HEK293 (cell line): ENCODE data around the gene FBXL15.

Experiments
- EGR2 ChIP-seq: fragments of 450-650 bp; formaldehyde crosslinking; IDR thresholded peaks from 2 replicates; pipeline ENCODE4 v1.5.1; 2016; ENCODE audit warnings: low read depth, missing biosample characterization, missing genetic modification characterization
- GLIS1 ChIP-seq: fragments of 450-650 bp; formaldehyde crosslinking; IDR thresholded peaks from 2 replicates; pipeline ENCODE4 v1.5.1; 2016; ENCODE audit warnings: missing biosample characterization, missing genetic modification characterization
- IKZF3 ChIP-seq: fragments of 450-650 bp; IDR thresholded peaks from 2 replicates; pipeline ENCODE4 v1.5.0; 2018; ENCODE audit warnings: missing biosample characterization, mild to moderate bottlenecking, missing genetic modification characterization, moderate library complexity
- INSM2 ChIP-seq: fragments of 450-650 bp; formaldehyde crosslinking; IDR thresholded peaks from 2 replicates; pipeline ENCODE4 v1.5.1; 2016; ENCODE audit warnings: missing biosample characterization, missing genetic modification characterization
- KLF1 ChIP-seq: fragments of 450-650 bp; formaldehyde crosslinking; IDR thresholded peaks from 2 replicates; pipeline ENCODE4 v1.5.1; 2016; ENCODE audit warnings: missing biosample characterization, missing genetic modification characterization
- OSR2 ChIP-seq: fragments of 450-650 bp; formaldehyde crosslinking; IDR thresholded peaks from 2 replicates; pipeline ENCODE4 v1.5.1; 2016; ENCODE audit warnings: missing biosample characterization, missing genetic modification characterization
- PATZ1 ChIP-seq: fragments of 450-650 bp; formaldehyde crosslinking; IDR thresholded peaks from 2 replicates; pipeline ENCODE4 v1.5.1; 2016; ENCODE audit warnings: missing biosample characterization, missing genetic modification characterization
- REST ChIP-seq: fragments of 450-650 bp; formaldehyde crosslinking; IDR thresholded peaks from 2 replicates; pipeline ENCODE4 v1.5.1; 2016; ENCODE audit warnings: missing biosample characterization, missing genetic modification characterization
- SALL2 ChIP-seq: fragments of 450-650 bp; formaldehyde crosslinking; IDR thresholded peaks from 2 replicates; pipeline ENCODE4 v1.5.0; 2017; ENCODE audit warnings: missing biosample characterization, mild to moderate bottlenecking, missing genetic modification characterization, borderline replicate concordance
- SP7 ChIP-seq: fragments of 450-650 bp; formaldehyde crosslinking; IDR thresholded peaks from 2 replicates; pipeline ENCODE4 v1.5.1; 2016; ENCODE audit warnings: missing biosample characterization, missing genetic modification characterization
- YY2 ChIP-seq: fragments of 450-650 bp; formaldehyde crosslinking; IDR thresholded peaks from 2 replicates; pipeline ENCODE4 v1.5.1; 2016; ENCODE audit warnings: missing biosample characterization, missing genetic modification characterization
- ZBTB17 ChIP-seq: fragments of 450-650 bp; formaldehyde crosslinking; IDR thresholded peaks from 2 replicates; pipeline ENCODE4 v1.5.1; 2016; ENCODE audit warnings: missing biosample characterization, missing genetic modification characterization
- ZBTB21 ChIP-seq: fragments of 450-650 bp; formaldehyde crosslinking; IDR thresholded peaks from 2 replicates; pipeline ENCODE4 v1.5.1; 2017; ENCODE audit warnings: missing biosample characterization, missing genetic modification characterization
- ZFP69B ChIP-seq: fragments of 450-650 bp; formaldehyde crosslinking; IDR thresholded peaks from 2 replicates; pipeline ENCODE4 v1.5.1; 2016; ENCODE audit warnings: missing biosample characterization, missing genetic modification characterization
- ZNF19 ChIP-seq: fragments of 450-650 bp; formaldehyde crosslinking; IDR thresholded peaks from 2 replicates; pipeline ENCODE4; 2016; ENCODE audit warnings: missing biosample characterization, missing genetic modification characterization, low read depth
- ZNF223 ChIP-seq: fragments of 450-650 bp; formaldehyde crosslinking; IDR thresholded peaks from 2 replicates; pipeline ENCODE4 v1.5.1; 2016; ENCODE audit warnings: missing biosample characterization, missing genetic modification characterization
- ZNF311 ChIP-seq: fragments of 450-650 bp; formaldehyde crosslinking; IDR thresholded peaks from 2 replicates; pipeline ENCODE4 v1.5.1; 2017; ENCODE audit warnings: missing biosample characterization, missing genetic modification characterization, borderline replicate concordance
- ZNF324 ChIP-seq: fragments of 450-650 bp; formaldehyde crosslinking; IDR thresholded peaks from 2 replicates; pipeline ENCODE4 v1.5.1; 2016; ENCODE audit warnings: missing biosample characterization, missing genetic modification characterization
- ZNF335 ChIP-seq: fragments of 450-650 bp; formaldehyde crosslinking; conservative IDR thresholded peaks from 2 replicates; pipeline ENCODE4 v1.5.1; 2016; ENCODE audit warnings: missing biosample characterization, missing genetic modification characterization
- ZNF366 ChIP-seq: fragments of 450-650 bp; formaldehyde crosslinking; conservative IDR thresholded peaks from 2 replicates; pipeline ENCODE4 v1.5.1; 2016; ENCODE audit warnings: missing biosample characterization, missing genetic modification characterization
- ZNF529 ChIP-seq: fragments of 450-650 bp; formaldehyde crosslinking; IDR thresholded peaks from 2 replicates; pipeline ENCODE4 v1.5.1; 2017; ENCODE audit warnings: missing genetic modification characterization, missing biosample characterization; ENCODE audit not compliant: insufficient replicate concordance
- ZNF558 ChIP-seq: fragments of 450-650 bp; formaldehyde crosslinking; IDR thresholded peaks from 2 replicates; pipeline ENCODE4 v1.5.1; 2016; ENCODE audit warnings: missing biosample characterization, missing genetic modification characterization
- ZNF623 ChIP-seq: fragments of 450-650 bp; formaldehyde crosslinking; IDR thresholded peaks from 2 replicates; pipeline ENCODE4 v1.5.1; 2016; ENCODE audit warnings: missing biosample characterization, missing genetic modification characterization
- ZNF629 ChIP-seq: fragments of 450-650 bp; formaldehyde crosslinking; IDR thresholded peaks from 2 replicates; pipeline ENCODE4 v1.5.1; 2017; ENCODE audit warnings: missing biosample characterization, missing genetic modification characterization
- ZNF660 ChIP-seq: fragments of 450-650 bp; IDR thresholded peaks from 2 replicates; pipeline ENCODE4 v1.5.1; 2018; ENCODE audit warnings: missing biosample characterization, mild to moderate bottlenecking, missing genetic modification characterization
- ZNF677 ChIP-seq: fragments of 450-650 bp; IDR thresholded peaks from 2 replicates; pipeline ENCODE4 v1.5.0; 2018; ENCODE audit warnings: missing biosample characterization, mild to moderate bottlenecking, missing genetic modification characterization, moderate library complexity
- ZNF843 ChIP-seq: fragments of 450-650 bp; formaldehyde crosslinking; IDR thresholded peaks from 2 replicates; pipeline ENCODE4 v1.5.1; 2016; ENCODE audit warnings: missing biosample characterization, missing genetic modification characterization
- TF ChIP-seq, protein P1 (sequence below): fragments of 450-650 bp; formaldehyde crosslinking; IDR thresholded peaks from 2 replicates; pipeline ENCODE4 v1.5.1; 2016; ENCODE audit warnings: missing biosample characterization, missing genetic modification characterization
- TF ChIP-seq, protein P2 (sequence below): fragments of 450-650 bp; formaldehyde crosslinking; IDR thresholded peaks from 2 replicates; pipeline ENCODE4 v1.5.1; 2016; ENCODE audit warnings: missing biosample characterization, missing genetic modification characterization

Gene FBXL15

DNA sequence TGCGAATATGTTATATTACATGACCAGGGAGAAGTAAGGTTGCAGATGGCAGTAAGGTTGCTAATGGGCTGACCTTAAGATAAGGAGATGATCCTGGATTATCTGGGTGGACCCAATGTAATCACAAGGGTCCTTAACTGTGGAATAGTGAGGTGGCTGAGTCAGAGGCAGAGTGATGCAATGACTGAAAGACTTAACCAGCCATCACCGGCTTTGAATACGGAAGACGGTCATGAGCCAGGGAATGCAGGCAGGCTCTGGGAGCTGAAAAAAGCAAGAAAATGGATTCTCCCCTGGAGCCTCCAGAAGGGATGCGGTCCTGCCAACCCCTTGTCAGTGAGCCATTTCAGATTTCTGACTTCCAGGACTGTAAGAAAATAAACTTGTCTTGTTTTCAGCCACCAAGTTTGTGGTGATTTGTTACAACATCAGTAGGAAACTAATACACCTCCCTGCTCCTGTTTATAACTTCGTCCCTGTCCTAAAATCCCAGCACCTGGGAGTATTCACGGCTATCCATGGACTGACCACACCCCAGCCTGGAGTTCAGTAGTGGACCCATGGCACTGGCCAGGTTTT, 35.3 kb downstream of the FBXL15 start (continued):
- TF ChIP-seq ZNF311 (tag by site-specific recombination) (no peak), ZNF843 (tag by site-specific recombination) (0 out of 2 replicates have a peak, but pooled peaks have one; percentile 28), OSR2 (peak; percentile 47), ZNF223 (no peak), ZNF19 (tag by site-specific recombination) (no peak), GLIS1 (tag by site-specific recombination) (no peak), ZNF677 (no peak), SP7 (tag by site-specific recombination) (peak; percentile 91), ZBTB17 (tag by site-specific recombination) (peak; percentile 74), SALL2 (no peak), YY2 (tag by site-specific recombination) (0 out of 2 replicates have a peak, but pooled peaks have one; percentile 43), ZNF660 (tag by site-specific recombination) (peak; percentile 88), INSM2 (tag by site-specific recombination) (no peak), ZBTB21 (peak; percentile 49; the same call in 1 of the 2 replicates), REST (tag by site-specific recombination) (0 out of 2 replicates have a peak, but pooled peaks have one; percentile 31), ZNF558 (tag by site-specific recombination) (peak; percentile 63; the same call in 1 of the 2 replicates), ZNF529 (no peak), ZNF366 (tag by site-specific recombination) (peak; percentile 71), IKZF3 (tag by site-specific recombination) (peak; percentile 69; the same call in 1 of the 2 replicates), EGR2 (tag by site-specific recombination) (no peak), ZFP69B (tag by site-specific recombination) (peak; percentile 88), PATZ1 (tag by site-specific recombination) (peak; percentile 81), ZNF335 (tag by site-specific recombination) (peak; percentile 89), ZNF324 (tag by site-specific recombination) (peak; percentile 30; the same call in 1 of the 2 replicates), ZNF623 (tag by site-specific recombination) (peak; percentile 22; the same call in 1 of the 2 replicates), ZNF629 (peak; percentile 76), KLF1 (tag by site-specific recombination) (peak; percentile 70)
- TF ChIP-seq, protein P1, sequence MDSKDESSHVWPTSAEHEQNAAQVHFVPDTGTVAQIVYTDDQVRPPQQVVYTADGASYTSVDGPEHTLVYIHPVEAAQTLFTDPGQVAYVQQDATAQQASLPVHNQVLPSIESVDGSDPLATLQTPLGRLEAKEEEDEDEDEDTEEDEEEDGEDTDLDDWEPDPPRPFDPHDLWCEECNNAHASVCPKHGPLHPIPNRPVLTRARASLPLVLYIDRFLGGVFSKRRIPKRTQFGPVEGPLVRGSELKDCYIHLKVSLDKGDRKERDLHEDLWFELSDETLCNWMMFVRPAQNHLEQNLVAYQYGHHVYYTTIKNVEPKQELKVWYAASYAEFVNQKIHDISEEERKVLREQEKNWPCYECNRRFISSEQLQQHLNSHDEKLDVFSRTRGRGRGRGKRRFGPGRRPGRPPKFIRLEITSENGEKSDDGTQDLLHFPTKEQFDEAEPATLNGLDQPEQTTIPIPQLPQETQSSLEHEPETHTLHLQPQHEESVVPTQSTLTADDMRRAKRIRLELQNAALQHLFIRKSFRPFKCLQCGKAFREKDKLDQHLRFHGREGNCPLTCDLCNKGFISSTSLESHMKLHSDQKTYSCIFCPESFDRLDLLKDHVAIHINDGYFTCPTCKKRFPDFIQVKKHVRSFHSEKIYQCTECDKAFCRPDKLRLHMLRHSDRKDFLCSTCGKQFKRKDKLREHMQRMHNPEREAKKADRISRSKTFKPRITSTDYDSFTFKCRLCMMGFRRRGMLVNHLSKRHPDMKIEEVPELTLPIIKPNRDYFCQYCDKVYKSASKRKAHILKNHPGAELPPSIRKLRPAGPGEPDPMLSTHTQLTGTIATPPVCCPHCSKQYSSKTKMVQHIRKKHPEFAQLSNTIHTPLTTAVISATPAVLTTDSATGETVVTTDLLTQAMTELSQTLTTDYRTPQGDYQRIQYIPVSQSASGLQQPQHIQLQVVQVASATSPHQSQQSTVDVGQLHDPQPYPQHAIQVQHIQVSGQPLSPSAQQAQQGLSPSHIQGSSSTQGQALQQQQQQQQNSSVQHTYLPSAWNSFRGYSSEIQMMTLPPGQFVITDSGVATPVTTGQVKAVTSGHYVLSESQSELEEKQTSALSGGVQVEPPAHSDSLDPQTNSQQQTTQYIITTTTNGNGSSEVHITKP (tag by site-specific recombination): peak; percentile 89
- TF ChIP-seq, protein P2, sequence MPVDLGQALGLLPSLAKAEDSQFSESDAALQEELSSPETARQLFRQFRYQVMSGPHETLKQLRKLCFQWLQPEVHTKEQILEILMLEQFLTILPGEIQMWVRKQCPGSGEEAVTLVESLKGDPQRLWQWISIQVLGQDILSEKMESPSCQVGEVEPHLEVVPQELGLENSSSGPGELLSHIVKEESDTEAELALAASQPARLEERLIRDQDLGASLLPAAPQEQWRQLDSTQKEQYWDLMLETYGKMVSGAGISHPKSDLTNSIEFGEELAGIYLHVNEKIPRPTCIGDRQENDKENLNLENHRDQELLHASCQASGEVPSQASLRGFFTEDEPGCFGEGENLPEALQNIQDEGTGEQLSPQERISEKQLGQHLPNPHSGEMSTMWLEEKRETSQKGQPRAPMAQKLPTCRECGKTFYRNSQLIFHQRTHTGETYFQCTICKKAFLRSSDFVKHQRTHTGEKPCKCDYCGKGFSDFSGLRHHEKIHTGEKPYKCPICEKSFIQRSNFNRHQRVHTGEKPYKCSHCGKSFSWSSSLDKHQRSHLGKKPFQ (tag by site-specific recombination): no peak
